ENCODE data around the gene IP6K2. TPM values are rescaled to one million over a fixed set of nuclear protein-coding genes. Genes with fewer than 3 reads are reported as not detected.
A peak's percentile ranks its signal among the peaks of the same experiment; 100 is the strongest.

IP6K2 gene
- total and polyA plus RNA-seq, 10 donors = 62.1 to 105 (median 77.0) TPM

DNA sequence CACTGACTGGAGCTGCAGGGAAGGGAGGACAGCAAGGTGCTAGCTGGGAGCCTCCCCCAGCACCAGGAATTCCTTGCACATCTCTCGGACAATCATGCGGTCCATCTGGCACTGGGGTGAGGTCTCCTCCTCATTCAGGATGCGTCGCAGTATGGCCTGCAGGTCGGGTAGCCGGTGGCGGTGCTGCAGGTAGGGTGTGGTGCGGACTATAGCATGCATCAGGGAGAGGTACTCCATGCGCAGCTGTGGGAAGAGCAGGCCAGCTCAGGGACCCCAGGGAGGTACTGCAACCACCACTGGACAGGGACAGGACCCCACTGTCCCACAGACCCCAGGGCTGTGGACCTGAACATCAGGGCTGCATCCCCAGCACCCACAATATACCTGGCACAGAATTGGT is 42.5 kb downstream of the IP6K2 start:
- no peak for DNase-seq
- intact Hi-C loops (cut with DNase I; ENCODE audit: low total_unique reads) = no loop called here
- H3K4me3 ChIP-seq = no peak overlapping the region
- H3K27ac ChIP-seq = no peak overlapping the region
- H3K27me3 ChIP-seq (replicated peaks in 1 of 7) = no peaks in the 10 kb centered on the region
- H3K36me3 ChIP-seq = peaks cover 0 to 83% (median 14%) of the 10 kb centered on the region in 6 donors
- H3K9me3 ChIP-seq = no peaks in the 10 kb centered on the region
- TF ChIP-seq CTCF (IDR thresholded peaks at IDR 0.05 in 8 of 11, conservative IDR thresholded peaks at IDR 0.05 in 3 of 11) = no peak
- TF ChIP-seq POLR2A (IDR thresholded peaks at IDR 0.05) = no peak
- no peak for TF ChIP-seq POLR2AphosphoS5 (IDR thresholded peaks at IDR 0.05)
- peaks cover 0 to 12% (median 4%) of the 10 kb centered on the region in 6 donors for H3K4me1 ChIP-seq
- 90 to 97% (median 94%) methylated on average over 9 of the region's 9 CpGs for WGBS, 5 donors

DNA sequence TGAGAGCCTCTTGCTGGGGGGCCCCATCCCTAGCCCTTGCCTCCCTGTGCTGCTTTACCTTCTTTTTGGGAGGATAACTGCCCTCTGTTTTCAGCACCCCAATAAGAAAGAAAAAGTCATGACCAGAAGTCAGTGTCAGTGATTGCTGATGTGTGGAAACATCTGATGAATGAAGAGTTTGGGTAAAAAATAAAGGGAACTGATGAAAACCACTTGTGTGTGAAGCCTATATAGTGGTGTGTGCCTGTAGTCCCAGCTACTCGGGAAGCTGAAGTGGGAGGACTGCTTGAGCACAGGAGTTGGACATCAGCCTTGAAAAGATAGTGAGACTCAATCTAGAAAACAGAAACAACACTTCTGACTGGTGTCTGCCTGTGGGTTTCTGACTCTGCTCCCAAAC is 44.5 kb downstream of the IP6K2 start:
- peaks cover 0 to 9% (median 0%) of the 10 kb centered on the region in 6 donors for H3K4me1 ChIP-seq
- no peak for TF ChIP-seq POLR2AphosphoS5 (IDR thresholded peaks at IDR 0.05)
- no peak for TF ChIP-seq POLR2A (IDR thresholded peaks at IDR 0.05)
- TF ChIP-seq CTCF (IDR thresholded peaks at IDR 0.05 in 8 of 11, conservative IDR thresholded peaks at IDR 0.05 in 3 of 11) = no peak
- intact Hi-C loops (cut with DNase I; ENCODE audit: low total_unique reads) = no loop called here
- no peak overlapping the region for H3K4me3 ChIP-seq
- no peaks in the 10 kb centered on the region for H3K27me3 ChIP-seq (replicated peaks in 1 of 7)
- no peaks in the 10 kb centered on the region for H3K9me3 ChIP-seq
- no peak for DNase-seq
- H3K36me3 ChIP-seq = peaks cover 0 to 63% (median 0%) of the 10 kb centered on the region in 6 donors
- H3K27ac ChIP-seq = no peak overlapping the region
- 32 to 62% (median 57%) methylated on average over 1 of the region's 1 CpG for WGBS, 5 donors

GRCh38 chr3:48664929-48665328 is 52.1 kb downstream of the IP6K2 start:
- Histone ChIP-seq H3K27me3 (replicated peaks in 1 of 7) (peaks cover 0 to 50% (median 37%) of the 10 kb centered on the region in 7 donors), H3K4me3 (no peak overlapping the region), H3K4me1 (peaks cover 18 to 35% (median 31%) of the 10 kb centered on the region in 6 donors), H3K27ac (no peak overlapping the region), H3K36me3 (no peaks in the 10 kb centered on the region), H3K9me3 (no peaks in the 10 kb centered on the region)
- intact Hi-C loops (cut with DNase I; ENCODE audit: low total_unique reads) = no loop called here
- no peak for TF ChIP-seq CTCF (IDR thresholded peaks at IDR 0.05 in 8 of 11, conservative IDR thresholded peaks at IDR 0.05 in 3 of 11)
- WGBS, 5 donors = 88 to 94% (median 91%) methylated on average over 4 of the region's 4 CpGs
- no peak for DNase-seq

DNA sequence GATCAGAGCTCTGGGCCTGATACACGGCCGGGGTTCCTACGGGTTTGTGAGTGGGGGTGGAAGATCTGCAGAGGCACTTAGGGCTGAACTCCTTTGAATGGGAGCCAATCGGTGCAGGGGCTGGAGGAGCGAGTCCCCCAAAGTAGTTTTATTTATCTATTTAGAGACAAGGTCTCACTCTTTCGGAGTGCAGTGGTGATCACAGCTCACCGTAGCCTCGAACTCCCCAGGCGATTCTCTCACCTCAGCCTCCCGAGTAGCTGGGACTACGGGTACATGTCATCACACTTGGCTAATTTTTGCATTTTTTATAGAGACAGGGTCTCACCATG is 52.7 kb downstream of the IP6K2 start:
- intact Hi-C loops (cut with DNase I; ENCODE audit: low total_unique reads) = no loop called here
- no peak for DNase-seq
- H3K36me3 ChIP-seq = no peaks in the 10 kb centered on the region
- no peaks in the 10 kb centered on the region for H3K9me3 ChIP-seq
- H3K4me1 ChIP-seq = peaks cover 18 to 35% (median 31%) of the 10 kb centered on the region in 6 donors
- no peak for TF ChIP-seq POLR2AphosphoS5 (IDR thresholded peaks at IDR 0.05)
- peak in 4 of 11 experiments; percentile 3 to 45 (median 22) for TF ChIP-seq CTCF (IDR thresholded peaks at IDR 0.05 in 8 of 11, conservative IDR thresholded peaks at IDR 0.05 in 3 of 11)
- no peak for TF ChIP-seq POLR2A (IDR thresholded peaks at IDR 0.05)
- peak overlapping the region in 1 of 8 donors; percentile 32 for H3K27ac ChIP-seq
- peaks cover 0 to 56% (median 37%) of the 10 kb centered on the region in 7 donors for H3K27me3 ChIP-seq (replicated peaks in 1 of 7)
- peak overlapping the region in 3 of 8 donors; percentile 48 to 80 (median 49) for H3K4me3 ChIP-seq
- 59 to 86% (median 65%) methylated on average over 6 to 11 of the region's 11 CpGs for WGBS, 5 donors
